Fibroblast of lung (primary cell): ENCODE measurements around the gene WNT6.

Experiments
- EZH2 ChIP-seq: IDR thresholded peaks from 2 replicates; pipeline ENCODE4 v1.5.1; 2012; ENCODE audit warnings: low read length, control low read depth, mild to moderate bottlenecking; ENCODE audit errors: missing control alignments
- TF ChIP-seq, protein P1 (sequence below), 2 donors: IDR thresholded peaks in 1 of 2; conservative IDR thresholded peaks in 1 of 2; 1 replicate in 1 of 2; 2 replicates in 1 of 2; pipeline ENCODE4 v1.5.1; 2011 to 2012; ENCODE audit warnings: low read length in 2 of 2, control low read depth in 1 of 2, inconsistent platforms in 1 of 2, low read depth in 1 of 2, mild to moderate bottlenecking in 1 of 2

DNA sequence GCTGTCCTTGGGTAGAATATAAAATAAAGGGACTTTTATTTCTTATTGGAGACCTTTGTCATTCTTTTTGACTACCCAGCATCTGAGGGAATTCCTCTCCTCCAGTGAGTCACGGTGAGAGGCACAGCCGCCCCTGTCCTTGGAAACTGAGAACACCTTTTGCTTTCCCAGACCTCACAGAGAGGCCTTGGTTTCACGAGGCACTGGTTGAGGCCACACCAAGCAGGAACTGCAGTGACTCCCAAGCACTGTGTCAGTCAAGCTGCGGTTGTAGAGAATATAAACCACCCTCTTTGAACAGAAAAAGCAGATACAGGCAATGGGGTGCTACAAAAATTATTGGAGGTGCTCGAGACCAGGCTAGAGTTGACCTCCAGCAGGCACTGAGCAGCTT, 44.4 kb upstream of the WNT6 start:
- TF ChIP-seq, protein P1, sequence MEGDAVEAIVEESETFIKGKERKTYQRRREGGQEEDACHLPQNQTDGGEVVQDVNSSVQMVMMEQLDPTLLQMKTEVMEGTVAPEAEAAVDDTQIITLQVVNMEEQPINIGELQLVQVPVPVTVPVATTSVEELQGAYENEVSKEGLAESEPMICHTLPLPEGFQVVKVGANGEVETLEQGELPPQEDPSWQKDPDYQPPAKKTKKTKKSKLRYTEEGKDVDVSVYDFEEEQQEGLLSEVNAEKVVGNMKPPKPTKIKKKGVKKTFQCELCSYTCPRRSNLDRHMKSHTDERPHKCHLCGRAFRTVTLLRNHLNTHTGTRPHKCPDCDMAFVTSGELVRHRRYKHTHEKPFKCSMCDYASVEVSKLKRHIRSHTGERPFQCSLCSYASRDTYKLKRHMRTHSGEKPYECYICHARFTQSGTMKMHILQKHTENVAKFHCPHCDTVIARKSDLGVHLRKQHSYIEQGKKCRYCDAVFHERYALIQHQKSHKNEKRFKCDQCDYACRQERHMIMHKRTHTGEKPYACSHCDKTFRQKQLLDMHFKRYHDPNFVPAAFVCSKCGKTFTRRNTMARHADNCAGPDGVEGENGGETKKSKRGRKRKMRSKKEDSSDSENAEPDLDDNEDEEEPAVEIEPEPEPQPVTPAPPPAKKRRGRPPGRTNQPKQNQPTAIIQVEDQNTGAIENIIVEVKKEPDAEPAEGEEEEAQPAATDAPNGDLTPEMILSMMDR (conservative IDR thresholded peaks at IDR 0.05 in 1 of 2, IDR thresholded peaks at IDR 0.05 in 1 of 2; ENCODE audit: low read depth in 1 of 2, low read length in 2 of 2): no peak
- no peak for TF ChIP-seq EZH2
